Gastroesophageal sphincter (tissue), 3 donors: ENCODE data around the gene PCID2.

Experiments
- CTCF ChIP-seq, 4 experiments: fragments of 200-600 bp in 2 of 4; fragments of 450-650 bp in 2 of 4; sonication (generic) in 1 of 4; IDR thresholded peaks; one replicate each; pipeline ENCODE4 v1.5.1; 2017 to 2019; ENCODE audit warnings: antibody characterized with exemption in 4 of 4, mild to moderate bottlenecking in 2 of 4, moderate library complexity in 2 of 4
- EP300 ChIP-seq: sonication (generic); formaldehyde crosslinking; IDR thresholded peaks from one replicate; pipeline ENCODE4 v1.6.1; 2017; ENCODE audit warnings: antibody characterized with exemption, mild to moderate bottlenecking
- POLR2A ChIP-seq, 2 donors: fragments of 450-650 bp; IDR thresholded peaks; one replicate each; pipeline ENCODE4 v1.6.1; 2017; ENCODE audit warnings: antibody characterized with exemption in 2 of 2, mild to moderate bottlenecking in 2 of 2, moderate library complexity in 1 of 2

GRCh38 chr13:113140677-113141600 lies 67.5 kb downstream of the PCID2 start:
- no peak for TF ChIP-seq CTCF (IDR thresholded peaks at IDR 0.05)
- no peak for TF ChIP-seq POLR2A (IDR thresholded peaks at IDR 0.05)
- TF ChIP-seq EP300, result no peak
